Measurements from ENCODE around the gene TNS4.

Gene TNS4

DNA sequence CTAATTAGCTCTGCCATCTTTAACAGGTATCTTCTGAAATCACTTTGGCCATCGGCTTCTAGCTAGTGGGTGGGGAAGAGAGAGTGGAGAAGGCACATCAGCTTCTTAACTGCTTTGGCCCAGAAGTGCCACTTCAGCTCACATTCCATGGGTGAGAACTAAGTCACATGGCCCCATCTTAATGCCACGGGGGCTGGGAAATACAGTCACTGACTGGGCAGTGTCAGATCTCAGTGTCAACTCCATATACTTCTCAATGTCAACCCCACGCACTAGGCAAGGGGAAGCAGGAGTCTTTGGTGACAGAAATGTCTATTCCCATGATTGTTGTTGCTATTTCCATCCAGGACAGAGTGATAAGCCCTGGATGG, 34.5 kb upstream of the TNS4 start:
- DNase-seq (ENCODE audit: extremely low read depth in 1 of 2, low read depth in 1 of 2), result no peak

DNA sequence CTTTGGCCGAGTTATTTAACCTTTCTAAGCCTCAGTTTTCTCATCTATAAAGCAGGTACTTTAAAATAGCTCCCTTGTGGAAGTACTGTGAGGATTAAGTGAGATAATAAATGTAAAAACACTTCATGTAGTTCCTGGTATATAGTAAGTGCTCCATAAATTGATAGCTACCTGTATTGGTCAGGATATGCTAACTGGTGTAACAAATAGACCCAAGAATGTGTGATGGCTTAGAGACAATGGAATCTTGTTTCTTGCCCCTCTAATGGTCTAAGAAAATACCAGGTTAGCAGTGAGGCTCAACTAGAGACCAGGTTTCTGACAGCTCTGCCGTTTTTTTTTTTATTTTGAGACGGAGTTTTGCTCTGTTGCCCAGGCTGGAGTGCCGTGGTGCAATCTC, 34.0 kb upstream of the TNS4 start:
- no peak for DNase-seq (ENCODE audit: extremely low read depth in 1 of 2, low read depth in 1 of 2)

GRCh38 chr17:40534371-40535189, 33.2 kb upstream of the TNS4 start:
- DNase-seq (ENCODE audit: extremely low read depth in 1 of 2, low read depth in 1 of 2), result no peak

GRCh38 chr17:40533896-40534295, 32.5 kb upstream of the TNS4 start:
- DNase-seq (ENCODE audit: extremely low read depth in 1 of 2, low read depth in 1 of 2), result no peak

GRCh38 chr17:40532520-40533253, 31.3 kb upstream of the TNS4 start:
- DNase-seq (ENCODE audit: extremely low read depth in 1 of 2, low read depth in 1 of 2), result no peak

DNA sequence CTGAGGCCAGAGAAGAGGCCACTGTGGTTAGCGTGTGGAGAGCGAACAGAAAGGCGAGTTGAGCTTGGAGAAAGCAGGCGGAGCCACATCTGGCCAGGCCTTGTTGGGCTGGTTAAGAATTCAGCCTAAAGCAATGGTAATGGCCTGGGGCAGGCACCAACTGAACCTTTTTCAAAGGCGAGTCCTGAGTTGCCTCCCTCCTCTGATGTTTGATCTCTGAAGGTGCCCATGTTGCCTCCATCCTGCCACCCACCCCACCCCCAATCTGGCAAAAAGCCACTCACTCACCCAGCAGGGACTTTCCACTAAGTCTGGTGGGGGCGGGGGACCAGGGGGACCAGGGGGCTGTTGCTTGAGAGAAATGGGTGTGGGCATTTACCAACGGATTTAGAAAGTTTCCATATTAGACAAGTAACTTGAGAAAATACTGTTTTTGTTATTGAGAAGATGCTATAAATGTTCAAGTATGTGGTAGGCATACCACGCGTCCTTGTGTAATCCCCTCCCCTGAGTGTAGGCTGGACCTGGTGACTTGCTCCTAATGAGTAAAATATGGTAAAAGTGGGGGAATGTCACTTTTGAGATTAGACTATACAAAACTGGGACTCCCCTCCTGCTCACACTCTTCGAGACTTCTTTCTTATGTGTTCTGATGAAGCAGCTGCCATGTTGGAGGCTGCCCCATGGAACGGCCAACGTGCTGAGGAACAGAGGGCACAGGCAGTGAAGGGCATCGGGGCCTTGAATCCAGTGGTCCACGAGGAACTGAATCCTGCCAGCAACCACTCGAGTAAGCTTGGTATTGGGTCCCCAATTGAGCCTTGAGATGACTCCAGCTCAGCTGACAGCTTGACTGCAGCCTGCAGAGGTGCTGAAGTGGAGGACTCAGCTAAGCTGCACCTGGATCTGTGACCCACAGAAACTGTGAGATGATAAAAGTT, 29.9 kb upstream of the TNS4 start:
- no peak for DNase-seq (ENCODE audit: extremely low read depth in 1 of 2, low read depth in 1 of 2)

- no peak for DNase-seq (ENCODE audit: extremely low read depth in 1 of 2, low read depth in 1 of 2)
Observed at GRCh38 chr17:40530531-40530994, 29.1 kb upstream of the TNS4 start.

DNA sequence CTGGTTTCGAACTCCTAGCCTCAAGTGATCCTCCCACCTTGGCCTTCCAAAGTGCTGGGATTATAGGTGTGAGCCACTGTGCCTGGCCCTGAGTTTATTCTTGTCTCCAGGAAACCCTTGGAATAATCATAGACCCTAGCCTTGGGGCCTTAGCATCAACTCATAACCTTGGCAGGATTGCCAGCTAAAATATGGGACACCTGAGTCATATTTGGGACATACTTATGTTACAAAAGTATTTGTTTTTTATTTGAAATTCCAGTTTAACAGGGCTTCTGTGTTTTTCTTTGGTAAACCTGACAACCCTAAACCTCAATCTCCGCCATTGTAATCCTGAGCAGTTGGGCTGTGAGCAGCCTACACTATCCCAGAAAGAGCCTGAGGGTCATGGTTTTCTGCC, 28.6 kb upstream of the TNS4 start:
- DNase-seq (ENCODE audit: extremely low read depth in 1 of 2, low read depth in 1 of 2), result no peak

- DNase-seq (ENCODE audit: extremely low read depth in 1 of 2, low read depth in 1 of 2), result no peak
Observed at GRCh38 chr17:40528692-40529417, 27.4 kb upstream of the TNS4 start.

DNA sequence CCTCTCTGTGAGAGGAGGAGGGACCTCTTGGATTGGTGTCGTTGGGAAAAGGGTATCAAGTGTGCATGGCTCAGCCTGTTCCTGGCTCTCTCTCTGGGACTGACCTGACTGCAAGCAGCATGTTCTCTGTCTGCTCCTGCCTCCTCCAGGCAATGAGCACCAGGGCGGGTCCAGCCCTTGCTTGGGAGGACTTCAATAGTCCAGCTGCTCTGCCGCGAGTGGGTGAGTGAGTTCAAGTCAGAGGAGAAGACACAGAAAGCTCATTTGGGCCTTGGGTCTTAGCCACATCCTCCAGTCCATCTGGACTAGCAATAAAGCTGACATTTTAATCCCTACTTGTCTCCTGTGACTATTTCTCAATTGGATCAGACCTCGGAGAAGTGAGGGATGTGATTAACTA, 25.2 kb upstream of the TNS4 start:
- DNase-seq (ENCODE audit: extremely low read depth in 1 of 2, low read depth in 1 of 2), result no peak

DNA sequence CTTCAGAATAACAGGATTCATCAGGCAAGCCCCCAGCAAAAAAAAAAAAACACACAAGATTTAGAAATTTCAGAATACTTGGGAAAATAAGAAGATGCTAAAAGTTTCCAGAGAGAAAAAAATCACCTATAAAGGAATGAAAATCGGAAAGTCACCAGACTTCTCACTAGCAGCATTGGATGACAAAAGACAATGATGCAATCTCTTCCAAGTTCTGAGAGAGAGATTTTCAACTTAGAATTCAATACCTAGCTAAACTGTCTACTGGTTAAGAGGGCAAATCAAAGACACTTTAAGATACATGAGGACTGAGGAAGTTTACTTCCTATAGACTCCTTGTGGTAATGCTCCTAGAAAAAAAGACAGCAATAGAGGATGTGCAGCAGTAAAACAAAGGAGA, 23.9 kb upstream of the TNS4 start:
- no peak for DNase-seq (ENCODE audit: extremely low read depth in 1 of 2, low read depth in 1 of 2)

- DNase-seq (ENCODE audit: extremely low read depth in 1 of 2, low read depth in 1 of 2), result no peak
Observed at GRCh38 chr17:40524243-40524965, 23.0 kb upstream of the TNS4 start.

GRCh38 chr17:40522961-40523310, 21.5 kb upstream of the TNS4 start:
- DNase-seq (ENCODE audit: extremely low read depth in 1 of 2, low read depth in 1 of 2), result no peak

DNA sequence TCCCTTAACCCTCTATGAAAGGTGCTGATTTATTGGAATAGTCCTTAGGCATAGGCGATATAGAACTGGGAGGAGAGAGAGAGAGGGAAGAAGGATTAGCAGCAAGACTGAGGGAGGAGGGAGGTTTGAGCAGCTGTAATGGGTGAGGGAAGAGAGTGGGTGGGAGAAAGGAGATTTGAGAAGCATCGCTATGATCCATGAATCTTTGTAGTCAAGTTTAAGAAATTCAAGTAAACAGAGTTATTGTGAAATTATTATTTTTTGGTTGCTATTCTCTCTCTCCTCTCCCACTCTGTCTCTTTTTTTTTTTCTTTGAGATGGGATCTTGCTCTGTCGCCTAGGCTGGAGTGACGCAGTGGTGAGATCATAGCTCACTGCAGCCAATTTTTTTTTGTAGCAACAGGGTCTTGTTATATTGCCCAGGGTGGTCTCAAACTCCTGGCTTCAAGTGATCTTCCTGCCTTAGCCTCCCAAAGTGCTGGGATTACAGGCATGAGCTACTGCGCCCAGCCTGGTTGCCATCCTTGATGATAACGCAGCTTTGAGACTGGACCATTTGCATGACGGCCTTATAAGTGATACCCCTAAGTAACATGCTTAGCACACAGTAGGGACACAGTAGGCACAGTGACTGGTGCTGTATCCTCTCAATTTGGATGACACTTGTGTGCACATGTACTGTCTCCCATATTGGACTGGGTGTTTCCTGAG, 21.0 kb upstream of the TNS4 start:
- DNase-seq (ENCODE audit: extremely low read depth in 1 of 2, low read depth in 1 of 2), result no peak

GRCh38 chr17:40520991-40521453, 19.6 kb upstream of the TNS4 start:
- no peak for DNase-seq (ENCODE audit: extremely low read depth in 1 of 2, low read depth in 1 of 2)

DNA sequence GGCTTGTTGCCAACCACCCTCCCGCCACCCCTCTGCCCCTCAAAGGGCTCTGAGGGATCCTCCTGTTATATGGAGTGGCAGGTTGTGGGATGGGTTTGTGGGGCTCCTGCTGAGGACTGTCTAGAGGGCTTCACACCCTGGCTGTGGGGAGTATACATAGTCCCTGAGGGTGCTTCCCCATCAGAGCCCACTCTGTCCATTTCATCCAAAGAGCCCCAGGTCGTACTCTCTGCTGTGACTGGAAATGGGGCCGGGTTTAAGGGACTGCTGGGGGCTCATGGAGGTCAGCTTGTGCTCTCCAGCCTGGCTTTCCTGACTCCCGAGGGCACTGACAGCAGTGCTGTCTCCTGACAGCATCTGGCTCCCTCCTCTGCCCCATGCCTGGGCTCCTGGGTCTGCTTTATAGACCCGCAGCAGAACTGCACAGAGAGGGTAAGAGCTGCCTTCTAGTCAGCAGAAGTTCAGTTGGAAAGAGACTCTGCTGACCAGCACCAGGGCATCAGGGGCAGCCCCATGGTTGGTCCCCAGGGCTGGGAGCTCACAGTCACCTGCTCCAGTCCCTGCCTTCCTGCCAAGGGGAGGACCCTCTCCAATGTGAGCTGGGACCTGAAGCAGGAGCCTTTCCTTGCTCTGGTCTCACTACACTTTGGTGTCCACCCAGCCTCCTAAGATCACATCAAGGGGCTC, 17.8 kb upstream of the TNS4 start:
- no peak for DNase-seq (ENCODE audit: extremely low read depth in 1 of 2, low read depth in 1 of 2)

DNA sequence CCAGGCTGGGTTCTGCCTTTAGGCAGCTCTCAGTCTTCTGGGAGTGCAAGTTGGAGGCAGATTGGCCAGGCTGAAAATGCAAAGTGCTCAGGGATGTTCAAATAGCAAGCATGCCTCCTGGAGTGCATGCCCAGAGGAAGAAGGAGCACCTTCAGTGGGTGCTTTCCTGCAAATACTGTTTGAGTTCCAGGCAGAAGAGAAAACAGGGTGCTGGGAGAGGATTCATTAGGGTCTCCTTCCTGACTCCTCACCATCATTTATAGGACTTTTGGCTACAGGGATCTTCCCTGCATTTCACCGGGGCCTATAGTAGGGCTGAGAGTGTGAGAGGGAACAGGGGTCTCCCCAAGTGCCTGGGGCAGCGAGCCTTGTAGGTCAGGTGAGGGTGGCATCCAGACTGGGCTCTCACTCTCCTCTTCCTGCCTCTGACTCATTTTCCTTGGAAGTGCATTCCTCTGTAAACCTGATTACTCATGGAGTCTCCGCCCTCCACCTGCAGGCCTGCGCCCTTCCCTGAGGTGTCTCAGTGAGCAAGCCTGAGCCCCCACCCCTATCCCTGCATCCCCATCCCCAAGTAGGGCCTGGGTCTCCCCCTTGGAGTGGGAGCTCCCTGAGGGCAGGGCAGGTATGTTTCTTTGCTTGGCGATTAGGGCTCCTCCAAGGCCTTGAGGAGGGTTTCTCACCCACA, 17.1 kb upstream of the TNS4 start:
- DNase-seq (ENCODE audit: extremely low read depth in 1 of 2, low read depth in 1 of 2), result no peak

GRCh38 chr17:40517981-40518380, 16.6 kb upstream of the TNS4 start:
- no peak for DNase-seq (ENCODE audit: extremely low read depth in 1 of 2, low read depth in 1 of 2)

Data from activated CD8-positive, alpha-beta memory T cell treated with anti-CD3 and anti-CD28 coated beads for 1 hour (primary cell).